Suppressor macrophage treated with lipopolysaccharide for 1 hour (primary cell): ENCODE measurements around the gene HILPDA.
"Not testable (repeated sequence)": the region's sequence is repeated elsewhere in the genome, so short reads cannot be mapped to it uniquely, and the experiment has no call there.

Experiments
- DNase-seq, 3 donors: peaks; one replicate each; pipeline ENCODE4 v3.0.0-alpha.2; 2020 to 2022

Gene HILPDA

GRCh38 chr7:128466871-128467270 lies 11.2 kb downstream of the HILPDA start:
- not testable (repeated sequence) for DNase-seq

DNA sequence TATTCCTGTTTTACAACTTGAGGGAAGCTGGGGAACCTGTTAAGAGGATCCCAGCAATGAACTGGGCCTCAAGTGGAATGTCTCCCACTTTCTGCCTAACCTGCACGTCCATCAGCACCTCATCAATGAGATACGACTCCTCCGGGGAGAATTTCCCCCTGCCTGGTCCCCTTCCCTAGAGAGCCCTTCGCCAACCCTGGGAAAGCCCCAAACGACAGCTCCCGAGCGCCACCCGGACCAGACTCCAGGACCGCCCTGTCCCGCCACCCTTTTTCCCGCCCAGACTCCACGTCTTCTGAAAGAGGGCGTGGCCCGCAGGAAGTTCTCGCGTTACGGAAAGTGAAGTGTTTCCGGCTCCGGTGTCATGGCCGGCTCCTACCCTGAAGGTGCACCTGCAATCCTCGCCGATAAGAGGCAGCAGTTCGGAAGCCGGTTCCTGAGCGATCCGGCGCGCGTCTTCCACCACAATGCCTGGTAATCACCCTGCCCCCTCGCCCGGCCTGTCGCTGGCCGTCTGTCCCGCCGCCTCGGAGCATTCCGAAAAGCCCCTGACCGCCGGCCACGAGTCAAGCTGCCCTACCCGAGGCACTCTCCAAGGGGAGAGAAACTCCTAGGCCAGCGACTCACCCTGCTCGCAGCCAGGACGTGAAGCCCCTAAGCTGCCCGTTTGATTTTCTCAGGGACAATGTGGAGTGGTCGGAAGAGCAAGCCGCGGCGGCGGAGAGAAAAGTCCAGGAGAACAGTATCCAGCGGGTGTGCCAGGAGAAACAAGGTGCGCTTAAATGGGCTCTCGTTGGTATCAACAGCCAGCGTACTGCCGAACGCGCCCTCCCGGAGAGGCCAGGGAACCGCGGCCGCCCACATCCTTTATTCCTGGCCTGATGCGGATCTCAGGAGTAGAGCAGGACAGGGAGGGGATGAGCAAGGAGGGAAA lies 21.0 kb downstream of the HILPDA start, which contains the start of gene METTL2B:
Gene METTL2B, plus strand, starts transcription at position 347 of the 934 bp plus-strand sequence. Its CDS starts 18 bp downstream, at position 365.
- DNase-seq: peak; percentile 96 to 97 (median 97)

DNA sequence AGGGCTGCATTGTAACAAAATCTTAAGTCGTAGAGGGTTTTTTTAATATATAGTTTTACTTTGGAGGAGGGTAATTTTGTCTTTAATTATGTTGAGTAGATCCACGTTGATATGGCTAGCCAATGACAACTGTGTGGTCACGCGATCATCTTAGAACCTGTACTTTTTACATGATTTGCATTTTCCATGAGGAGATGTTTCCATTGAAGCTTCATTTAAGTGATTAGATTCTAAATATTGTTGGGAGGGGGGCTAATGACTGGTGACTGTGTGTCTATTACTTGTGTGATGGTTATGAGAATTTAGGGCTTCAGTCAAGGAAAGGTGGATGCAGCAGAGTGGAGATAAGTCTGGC lies 21.6 kb downstream of the HILPDA start:
- not testable (repeated sequence) for DNase-seq

GRCh38 chr7:128479082-128479481 lies 23.4 kb downstream of the HILPDA start:
- not testable (repeated sequence) for DNase-seq

DNA sequence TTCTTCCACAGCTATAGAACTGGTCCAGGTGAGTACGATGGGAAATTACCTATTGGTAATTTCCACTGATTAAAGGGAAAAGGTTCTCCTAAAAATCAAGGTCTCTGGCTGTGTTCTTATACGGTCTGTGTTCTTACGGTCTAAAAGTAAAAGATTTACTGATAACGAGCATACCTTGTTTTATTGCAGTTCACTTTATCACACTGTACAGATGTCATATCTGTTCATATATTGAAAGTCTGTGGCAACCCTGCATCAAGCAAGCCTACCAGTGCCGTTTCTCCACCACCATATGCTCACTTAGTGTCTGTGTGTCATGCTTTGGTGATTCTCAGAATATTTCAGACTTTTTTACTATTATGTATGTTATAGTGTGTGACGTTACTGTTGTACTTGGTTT lies 32.5 kb downstream of the HILPDA start:
- not testable (repeated sequence) for DNase-seq

DNA sequence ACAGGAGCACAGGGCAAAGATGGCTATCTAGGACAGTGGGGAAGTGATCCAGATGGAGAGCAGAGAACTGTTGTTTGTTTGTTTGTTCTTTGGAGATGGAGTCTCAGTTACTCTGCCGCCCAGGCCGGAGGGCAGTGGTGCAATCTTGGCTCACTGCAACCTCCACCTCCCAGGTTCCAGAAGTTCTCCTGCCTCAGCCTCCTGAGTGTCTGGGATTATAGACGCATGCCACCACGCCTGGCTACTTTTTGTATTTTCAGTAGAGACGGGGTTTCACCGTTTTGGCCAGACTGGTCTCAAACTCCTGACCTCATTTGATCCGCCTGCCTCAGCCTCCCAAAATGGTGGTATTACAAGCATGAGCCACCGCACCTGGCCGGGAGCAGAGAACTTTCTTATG lies 41.7 kb downstream of the HILPDA start:
- no peak for DNase-seq

DNA sequence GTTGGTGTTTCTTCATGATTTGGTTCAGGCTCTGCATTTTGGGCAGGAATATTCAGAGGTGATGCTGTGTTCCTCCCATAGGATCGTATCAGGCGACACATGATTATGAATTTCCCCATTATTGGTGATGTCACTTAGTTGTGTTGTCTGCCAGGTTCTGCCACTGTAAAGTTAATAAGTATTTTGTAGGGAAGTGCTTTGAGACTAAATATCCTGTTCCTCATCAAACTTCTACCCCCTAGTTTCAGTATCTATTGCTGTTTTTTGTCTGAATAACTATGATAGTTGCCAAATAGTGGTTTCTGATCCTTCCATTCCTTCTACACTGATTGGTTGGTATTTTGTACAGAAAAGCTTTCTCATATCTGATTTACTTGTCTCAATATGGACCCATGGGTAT lies 49.7 kb downstream of the HILPDA start:
- not testable (repeated sequence) for DNase-seq

DNA sequence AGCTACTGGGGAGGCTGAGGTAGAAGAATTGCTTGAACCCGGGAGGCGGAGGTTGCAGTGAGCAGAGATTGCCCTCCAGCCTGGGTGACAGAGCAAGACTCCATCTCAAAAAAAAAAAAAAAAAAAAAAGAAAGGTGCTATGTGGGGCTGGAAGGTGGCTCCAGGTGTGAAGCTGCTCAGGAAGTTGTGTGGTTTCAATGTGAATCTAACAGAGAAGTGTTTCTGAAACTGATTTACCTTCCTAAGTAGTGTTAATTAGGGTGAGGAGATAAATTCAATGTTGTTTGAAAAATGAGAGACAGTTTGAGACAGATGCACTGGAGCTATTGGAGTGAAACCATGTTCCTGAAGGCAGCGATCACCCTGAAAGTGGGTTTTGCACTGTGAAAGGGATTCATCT lies 51.1 kb downstream of the HILPDA start:
- not testable (repeated sequence) for DNase-seq

DNA sequence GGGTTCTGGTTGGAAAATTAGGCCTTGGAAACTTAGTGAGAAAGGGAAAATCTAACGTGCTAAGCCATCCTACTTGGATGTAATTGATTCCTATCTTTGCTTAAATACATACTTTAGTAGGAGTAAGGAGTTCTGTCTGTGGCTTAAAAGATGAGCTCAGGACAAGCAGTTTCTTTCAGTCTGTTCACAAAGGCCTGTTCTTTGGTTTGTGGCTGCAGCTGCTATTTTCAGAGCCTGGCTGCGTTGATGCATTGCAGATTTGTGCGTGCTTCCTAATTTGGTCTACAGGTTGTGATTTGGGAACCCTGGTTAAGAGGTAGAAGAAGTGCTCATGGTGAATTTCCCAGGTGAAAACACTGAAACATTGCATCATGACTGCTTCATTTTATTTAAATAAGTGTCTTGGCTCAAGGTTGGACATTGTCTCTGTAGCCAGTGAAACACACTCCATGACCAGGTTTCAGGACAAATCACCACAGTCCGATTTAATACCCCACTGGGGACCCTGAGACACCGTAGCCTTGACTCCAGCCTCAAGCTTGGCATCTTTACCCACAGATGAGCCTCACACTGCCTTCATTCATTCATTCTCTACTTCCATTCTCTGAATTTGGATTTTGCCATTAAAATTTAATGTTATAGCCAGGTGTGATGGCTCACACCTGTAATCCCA lies 51.8 kb downstream of the HILPDA start:
- not testable (repeated sequence) for DNase-seq
